Measurements from ENCODE around the gene VCL.

DNA sequence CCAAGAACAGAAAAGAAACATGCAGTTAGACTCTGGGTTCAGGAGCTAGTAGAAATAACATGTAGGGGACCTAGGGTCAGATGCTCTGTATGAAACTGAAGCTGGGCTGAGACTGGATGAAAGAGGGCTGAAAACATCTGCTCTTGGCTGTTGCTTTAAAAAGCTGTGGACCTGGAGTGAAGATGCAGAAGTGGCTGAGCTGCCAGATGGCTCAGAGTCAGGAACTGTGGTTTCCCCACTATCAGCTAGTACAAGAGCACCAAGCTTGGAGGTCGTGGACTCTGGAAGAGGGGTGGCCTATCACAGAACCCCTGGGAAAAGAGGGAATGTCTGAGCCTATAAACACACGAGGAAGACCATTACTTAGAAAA, 159.0 kb downstream of the VCL start:
- TF ChIP-seq, protein P1, sequence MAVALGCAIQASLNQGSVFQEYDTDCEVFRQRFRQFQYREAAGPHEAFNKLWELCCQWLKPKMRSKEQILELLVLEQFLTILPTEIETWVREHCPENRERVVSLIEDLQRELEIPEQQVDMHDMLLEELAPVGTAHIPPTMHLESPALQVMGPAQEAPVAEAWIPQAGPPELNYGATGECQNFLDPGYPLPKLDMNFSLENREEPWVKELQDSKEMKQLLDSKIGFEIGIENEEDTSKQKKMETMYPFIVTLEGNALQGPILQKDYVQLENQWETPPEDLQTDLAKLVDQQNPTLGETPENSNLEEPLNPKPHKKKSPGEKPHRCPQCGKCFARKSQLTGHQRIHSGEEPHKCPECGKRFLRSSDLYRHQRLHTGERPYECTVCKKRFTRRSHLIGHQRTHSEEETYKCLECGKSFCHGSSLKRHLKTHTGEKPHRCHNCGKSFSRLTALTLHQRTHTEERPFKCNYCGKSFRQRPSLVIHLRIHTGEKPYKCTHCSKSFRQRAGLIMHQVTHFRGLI (CRISPR knock-in tag; IDR thresholded peaks at IDR 0.05): no peak
- TF ChIP-seq HMG20B (CRISPR knock-in tag; IDR thresholded peaks at IDR 0.05): no peak
- TF ChIP-seq, protein P2, sequence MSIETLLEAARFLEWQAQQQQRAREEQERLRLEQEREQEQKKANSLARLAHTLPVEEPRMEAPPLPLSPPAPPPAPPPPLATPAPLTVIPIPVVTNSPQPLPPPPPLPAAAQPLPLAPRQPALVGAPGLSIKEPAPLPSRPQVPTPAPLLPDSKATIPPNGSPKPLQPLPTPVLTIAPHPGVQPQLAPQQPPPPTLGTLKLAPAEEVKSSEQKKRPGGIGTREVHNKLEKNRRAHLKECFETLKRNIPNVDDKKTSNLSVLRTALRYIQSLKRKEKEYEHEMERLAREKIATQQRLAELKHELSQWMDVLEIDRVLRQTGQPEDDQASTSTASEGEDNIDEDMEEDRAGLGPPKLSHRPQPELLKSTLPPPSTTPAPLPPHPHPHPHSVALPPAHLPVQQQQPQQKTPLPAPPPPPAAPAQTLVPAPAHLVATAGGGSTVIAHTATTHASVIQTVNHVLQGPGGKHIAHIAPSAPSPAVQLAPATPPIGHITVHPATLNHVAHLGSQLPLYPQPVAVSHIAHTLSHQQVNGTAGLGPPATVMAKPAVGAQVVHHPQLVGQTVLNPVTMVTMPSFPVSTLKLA (conservative IDR thresholded peaks at IDR 0.05): no peak
- TF ChIP-seq ZNF76 (CRISPR knock-in tag; IDR thresholded peaks at IDR 0.05; ENCODE audit: borderline replicate concordance): no peak
- TF ChIP-seq ZC3H4 (CRISPR knock-in tag; IDR thresholded peaks at IDR 0.05; ENCODE audit: borderline replicate concordance): no peak
- TF ChIP-seq SPI1 (IDR thresholded peaks at IDR 0.05; ENCODE audit: borderline replicate concordance, low read depth, low read length): no peak
- no peak for TF ChIP-seq TEAD4 (IDR thresholded peaks at IDR 0.05; ENCODE audit: low read length)
- TF ChIP-seq TEAD4 (CRISPR knock-in tag; IDR thresholded peaks at IDR 0.05; ENCODE audit: borderline replicate concordance): no peak
- TF ChIP-seq, protein P3, sequence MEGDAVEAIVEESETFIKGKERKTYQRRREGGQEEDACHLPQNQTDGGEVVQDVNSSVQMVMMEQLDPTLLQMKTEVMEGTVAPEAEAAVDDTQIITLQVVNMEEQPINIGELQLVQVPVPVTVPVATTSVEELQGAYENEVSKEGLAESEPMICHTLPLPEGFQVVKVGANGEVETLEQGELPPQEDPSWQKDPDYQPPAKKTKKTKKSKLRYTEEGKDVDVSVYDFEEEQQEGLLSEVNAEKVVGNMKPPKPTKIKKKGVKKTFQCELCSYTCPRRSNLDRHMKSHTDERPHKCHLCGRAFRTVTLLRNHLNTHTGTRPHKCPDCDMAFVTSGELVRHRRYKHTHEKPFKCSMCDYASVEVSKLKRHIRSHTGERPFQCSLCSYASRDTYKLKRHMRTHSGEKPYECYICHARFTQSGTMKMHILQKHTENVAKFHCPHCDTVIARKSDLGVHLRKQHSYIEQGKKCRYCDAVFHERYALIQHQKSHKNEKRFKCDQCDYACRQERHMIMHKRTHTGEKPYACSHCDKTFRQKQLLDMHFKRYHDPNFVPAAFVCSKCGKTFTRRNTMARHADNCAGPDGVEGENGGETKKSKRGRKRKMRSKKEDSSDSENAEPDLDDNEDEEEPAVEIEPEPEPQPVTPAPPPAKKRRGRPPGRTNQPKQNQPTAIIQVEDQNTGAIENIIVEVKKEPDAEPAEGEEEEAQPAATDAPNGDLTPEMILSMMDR (IDR thresholded peaks at IDR 0.05 in 2 of 3, conservative IDR thresholded peaks at IDR 0.05 in 1 of 3; ENCODE audit: insufficient read depth in 2 of 3, low read depth in 1 of 3, low read length in 3 of 3): no peak
- no peak for TF ChIP-seq GTF3C2 (IDR thresholded peaks at IDR 0.05; ENCODE audit: borderline replicate concordance, extremely low read depth, insufficient read length)
- no peak for TF ChIP-seq SIN3A (IDR thresholded peaks at IDR 0.05; ENCODE audit: borderline replicate concordance in 2 of 2, control insufficient read depth in 1 of 2, low read depth in 2 of 2, low read length in 2 of 2)
- TF ChIP-seq POLR2AphosphoS5 (IDR thresholded peaks at IDR 0.05; ENCODE audit: control insufficient read depth, insufficient read depth, low read depth, low read length): no peak
- TF ChIP-seq SP2 (IDR thresholded peaks at IDR 0.05; ENCODE audit: extremely low read depth, low read depth, low read length, poor library complexity, severe bottlenecking): no peak

All from K562 (cell line).